HT-29 (cell line): ENCODE results near the gene HIGD2B. TPM values are rescaled to one million over a fixed set of nuclear protein-coding genes. Genes with fewer than 3 reads are reported as not detected.
A peak's percentile ranks its signal among the peaks of the same experiment; 100 is the strongest.
"Not testable (repeated sequence)": the region's sequence is repeated elsewhere in the genome, so short reads cannot be mapped to it uniquely, and the experiment has no call there.

Experiments used
- DNase-seq: peaks from one replicate; pipeline ENCODE4 v3.0.0-alpha.2; 2015; ENCODE audit warnings: low spot score
- total RNA-seq: library from RNA; depleted of rRNA; stranded (reverse); fragments of >200 nt; shearing (Covaris generic); gene quantifications from 2 replicates; pipeline ENCODE4 v1.2.3, GENCODE V29; 2014

HIGD2B gene
- total RNA-seq, 1 experiment from 2014 or later, result 1.0 TPM

DNA sequence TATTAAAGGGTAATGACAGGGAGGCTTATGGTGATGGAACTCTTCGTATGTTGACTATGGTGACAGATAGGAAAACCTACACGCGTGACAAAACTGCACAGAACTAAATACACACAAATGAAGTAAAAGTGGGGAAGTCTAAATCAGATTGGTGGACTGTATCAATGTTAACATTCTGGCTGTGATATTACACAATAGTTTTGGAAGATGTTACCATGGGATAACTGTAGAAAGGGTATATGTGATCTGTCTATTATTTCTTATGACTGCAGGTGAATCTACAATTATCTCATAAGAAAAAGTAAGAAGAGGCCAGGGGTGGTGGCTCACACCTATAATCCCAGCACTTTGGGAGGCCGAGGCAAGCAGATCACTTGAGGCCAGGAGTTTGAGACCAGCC lies 9.1 kb downstream of the HIGD2B start:
- DNase-seq, result no peak

DNA sequence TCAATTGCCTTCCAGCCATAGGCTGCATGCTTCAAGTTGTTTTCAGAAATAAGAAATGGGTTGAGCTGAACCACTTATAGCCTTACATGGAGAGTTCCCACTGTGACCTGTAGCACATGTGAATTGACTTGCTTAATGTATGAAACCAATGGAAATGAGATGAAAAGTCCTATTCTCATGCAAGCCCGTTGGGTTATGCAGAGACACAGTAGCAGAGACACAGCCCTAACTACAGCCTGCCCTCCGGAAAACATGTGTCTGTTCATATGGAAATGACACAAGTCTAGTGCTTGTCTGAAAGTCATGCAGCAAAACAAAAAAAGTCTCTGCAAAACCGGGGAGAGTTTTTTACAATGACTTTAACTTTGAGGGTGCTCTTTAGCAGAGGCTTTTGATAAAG lies 14.5 kb downstream of the HIGD2B start:
- no peak for DNase-seq

DNA sequence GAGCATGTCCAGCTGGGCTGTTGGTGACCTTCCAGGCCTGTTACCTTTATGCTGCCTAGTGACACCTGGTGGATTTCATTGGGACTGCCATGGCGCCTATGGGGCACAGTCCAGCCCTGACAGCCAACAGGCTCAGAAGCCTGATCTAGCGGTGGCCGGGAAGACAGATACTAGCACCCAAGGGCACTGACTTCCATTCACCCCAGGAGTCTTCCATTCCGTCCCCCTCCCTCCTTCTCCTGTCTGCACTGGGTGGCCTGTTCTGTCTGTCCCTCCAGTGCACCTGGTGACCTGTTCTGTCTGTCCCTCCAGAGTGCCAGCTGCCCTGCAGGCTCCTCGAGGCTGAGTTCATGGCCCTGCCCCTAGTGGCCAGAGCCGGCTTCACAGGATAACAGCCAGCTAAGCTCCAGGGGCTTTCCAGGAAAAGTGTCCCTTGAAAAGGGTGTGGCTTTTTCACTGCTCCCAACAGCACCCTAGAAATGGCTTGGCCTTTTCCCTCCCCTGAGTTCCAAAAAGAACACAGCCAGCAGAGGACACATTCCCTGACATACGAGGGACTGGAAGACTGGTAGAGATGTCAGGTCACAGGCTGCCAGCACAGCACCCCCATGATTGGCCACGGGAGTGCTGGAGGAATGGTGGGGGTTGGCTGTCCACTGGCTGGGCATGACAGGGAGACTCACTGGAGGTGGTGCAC lies 15.2 kb downstream of the HIGD2B start:
- DNase-seq, result peak; percentile 93

DNA sequence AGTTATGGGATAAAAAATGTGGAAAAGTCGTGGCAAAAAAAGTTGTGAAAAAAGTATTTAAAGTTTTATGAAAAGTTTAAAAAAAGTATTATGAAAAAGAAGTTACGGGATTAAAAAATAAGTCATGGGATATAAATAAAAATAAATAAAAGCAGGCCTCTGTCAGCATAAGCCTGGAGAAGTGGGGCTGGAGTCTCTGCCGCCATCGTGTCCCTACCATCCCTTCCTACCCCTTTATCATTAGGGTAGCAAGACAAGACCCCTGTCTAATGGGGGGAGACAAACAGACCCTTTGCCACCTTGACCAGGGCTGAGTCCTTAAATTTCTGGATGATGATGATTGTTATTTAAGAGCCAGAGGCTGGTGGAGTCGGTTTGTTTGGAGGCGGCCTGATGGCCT lies 16.2 kb downstream of the HIGD2B start:
- not testable (repeated sequence) for DNase-seq

DNA sequence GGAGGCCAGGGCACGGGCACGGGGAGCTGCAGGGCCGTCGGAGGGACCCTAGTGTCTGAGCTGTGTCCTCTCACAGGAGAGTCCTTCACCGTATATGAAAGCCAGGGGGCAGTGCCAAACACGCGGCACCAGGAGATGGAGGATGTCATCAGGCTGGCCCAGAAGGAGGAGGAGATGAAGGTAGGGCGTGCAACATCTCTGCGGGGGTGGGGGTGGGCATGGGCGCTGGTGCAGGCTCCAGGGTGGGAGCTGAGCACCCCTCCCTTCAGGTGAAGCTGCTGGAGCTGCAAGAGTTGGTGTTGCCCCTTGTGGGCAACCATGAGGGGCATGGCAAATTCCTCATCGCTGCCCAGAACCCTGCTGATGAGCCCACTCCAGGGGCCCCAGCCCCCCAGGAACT lies 20.3 kb downstream of the HIGD2B start:
- DNase-seq, result not testable (repeated sequence)

DNA sequence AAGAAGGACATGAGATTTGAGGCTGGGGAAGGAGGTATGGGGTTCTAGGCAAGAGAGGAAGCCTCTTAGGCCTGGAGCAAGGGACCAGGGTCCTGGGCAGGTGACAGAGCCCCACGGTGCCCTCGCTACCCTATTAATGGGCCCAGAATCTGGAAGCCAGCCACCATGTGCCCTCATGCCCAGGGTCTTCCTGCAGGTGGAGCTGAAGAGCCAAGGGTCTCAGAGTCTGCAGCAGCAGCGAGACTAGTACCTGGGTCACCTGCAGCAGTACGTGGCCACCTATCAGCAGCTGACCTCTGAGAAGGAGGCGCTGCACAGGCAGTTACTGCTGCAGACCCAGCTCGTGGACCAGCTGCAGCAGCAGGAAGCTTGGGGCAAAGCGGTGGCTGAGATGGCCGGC lies 22.1 kb downstream of the HIGD2B start:
- not testable (repeated sequence) for DNase-seq

DNA sequence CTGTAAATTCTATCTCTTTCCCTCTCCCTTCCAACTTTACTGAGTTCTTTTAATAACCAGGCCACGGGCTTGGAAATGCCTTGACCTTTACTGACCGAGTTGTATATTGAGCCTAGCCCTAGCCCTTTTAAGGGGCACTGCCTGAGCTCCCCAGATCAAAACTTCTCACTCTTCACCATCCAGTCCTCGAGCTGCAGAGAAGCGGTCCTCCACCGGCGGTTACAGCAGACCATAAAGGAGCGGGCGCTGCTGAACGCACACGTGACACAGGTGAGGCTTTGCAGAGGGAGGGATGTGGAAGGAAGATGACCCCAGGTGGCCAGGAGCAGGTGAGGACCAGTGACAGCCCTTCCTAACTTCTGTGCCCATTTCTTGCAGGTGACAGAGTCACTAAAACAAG lies 24.9 kb downstream of the HIGD2B start:
- not testable (repeated sequence) for DNase-seq

DNA sequence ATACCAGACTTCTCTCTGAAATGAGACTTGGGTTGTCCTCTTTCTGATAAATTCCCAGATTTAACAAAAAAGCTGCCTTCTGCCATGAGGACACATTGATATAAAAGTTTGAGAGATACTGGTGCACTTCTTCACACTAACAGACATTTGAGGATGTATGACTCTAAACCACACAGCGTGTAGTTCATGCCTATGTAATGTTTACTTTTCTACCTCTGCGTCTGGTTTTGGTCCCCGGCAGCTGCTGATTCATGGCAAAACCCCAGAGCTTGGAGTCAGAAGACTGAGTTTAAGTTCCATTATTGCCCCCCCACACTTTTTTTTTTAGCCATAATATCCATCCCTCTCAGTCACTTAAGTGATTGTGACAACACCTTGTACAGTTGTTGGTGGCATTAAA lies 30.0 kb downstream of the HIGD2B start:
- DNase-seq, result not testable (repeated sequence)

DNA sequence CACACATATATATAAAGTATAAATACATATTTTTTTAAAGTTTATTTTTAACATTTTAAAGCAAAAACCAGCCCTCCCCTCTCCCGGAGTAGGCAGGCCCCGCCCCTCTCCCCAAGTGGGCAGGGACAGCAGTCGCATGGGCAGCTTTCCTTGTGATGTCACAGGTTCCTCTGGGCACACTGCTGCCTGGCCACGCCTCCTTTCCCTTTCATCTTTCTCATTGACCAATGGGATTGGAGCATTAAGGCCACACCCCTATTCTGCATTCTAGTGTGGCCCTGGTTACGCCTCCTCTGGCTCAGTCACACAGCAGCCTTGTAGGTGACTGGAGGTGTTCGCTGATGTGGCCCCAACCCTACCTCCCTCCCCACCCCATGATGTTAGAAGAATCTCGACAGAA lies 31.6 kb downstream of the HIGD2B start, which contains the start of gene GOLGA6B:
TSS of gene GOLGA6B (plus strand) at position 301 of the 400 bp plus-strand sequence. CDS start at position 342, 41 bp downstream.
- DNase-seq, result not testable (repeated sequence)

DNA sequence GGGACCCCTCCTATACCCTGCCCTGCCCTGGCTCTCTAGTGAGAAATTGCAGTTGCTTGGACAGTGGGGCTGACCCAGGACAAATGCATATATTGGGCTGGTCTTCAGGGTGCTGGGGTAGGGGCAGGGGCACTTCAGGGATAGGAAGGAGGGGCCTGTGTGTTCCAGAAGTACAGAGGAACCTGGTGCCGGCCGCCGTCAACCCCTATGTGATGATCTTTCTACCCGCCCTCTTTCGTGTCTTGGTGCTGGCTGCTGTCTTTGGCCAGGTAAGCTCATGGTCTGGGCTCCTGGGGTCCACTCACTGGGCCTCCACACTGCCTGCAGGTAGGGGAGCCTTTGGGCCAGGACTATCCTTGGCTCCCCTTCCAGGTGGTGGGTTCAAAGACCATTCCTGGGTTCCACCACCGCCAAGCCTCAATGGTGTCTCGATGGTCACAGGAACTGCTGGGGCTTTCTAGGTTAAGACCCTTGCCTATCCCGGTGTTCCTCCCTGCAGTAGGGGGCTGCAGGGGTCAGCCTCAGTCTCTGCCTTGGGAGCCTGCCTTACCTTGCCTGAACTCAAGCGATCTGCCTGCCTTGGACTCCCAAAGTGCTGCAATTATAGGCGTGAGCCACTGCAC lies 37.2 kb downstream of the HIGD2B start:
- DNase-seq, result not testable (repeated sequence)

DNA sequence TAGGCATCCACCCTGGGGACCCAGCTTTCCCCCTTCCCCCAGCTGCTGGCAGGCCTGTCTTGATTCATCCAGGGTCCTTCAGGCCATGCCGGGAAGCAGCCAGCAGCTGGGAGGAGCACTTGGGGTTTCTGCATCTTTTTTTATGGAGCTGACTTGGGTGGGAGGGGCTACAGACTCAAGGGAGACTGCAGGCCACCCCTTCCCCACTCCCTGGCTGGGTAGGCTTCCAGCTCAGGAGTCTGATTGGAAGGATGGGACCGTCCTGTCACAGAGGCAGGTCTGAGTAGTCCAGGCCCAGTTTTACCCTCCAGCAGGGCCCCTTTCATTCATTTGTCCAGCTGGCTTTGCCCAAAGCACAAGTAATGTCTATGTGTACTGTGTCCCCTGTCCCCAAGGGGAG lies 43.7 kb downstream of the HIGD2B start:
- not testable (repeated sequence) for DNase-seq

DNA sequence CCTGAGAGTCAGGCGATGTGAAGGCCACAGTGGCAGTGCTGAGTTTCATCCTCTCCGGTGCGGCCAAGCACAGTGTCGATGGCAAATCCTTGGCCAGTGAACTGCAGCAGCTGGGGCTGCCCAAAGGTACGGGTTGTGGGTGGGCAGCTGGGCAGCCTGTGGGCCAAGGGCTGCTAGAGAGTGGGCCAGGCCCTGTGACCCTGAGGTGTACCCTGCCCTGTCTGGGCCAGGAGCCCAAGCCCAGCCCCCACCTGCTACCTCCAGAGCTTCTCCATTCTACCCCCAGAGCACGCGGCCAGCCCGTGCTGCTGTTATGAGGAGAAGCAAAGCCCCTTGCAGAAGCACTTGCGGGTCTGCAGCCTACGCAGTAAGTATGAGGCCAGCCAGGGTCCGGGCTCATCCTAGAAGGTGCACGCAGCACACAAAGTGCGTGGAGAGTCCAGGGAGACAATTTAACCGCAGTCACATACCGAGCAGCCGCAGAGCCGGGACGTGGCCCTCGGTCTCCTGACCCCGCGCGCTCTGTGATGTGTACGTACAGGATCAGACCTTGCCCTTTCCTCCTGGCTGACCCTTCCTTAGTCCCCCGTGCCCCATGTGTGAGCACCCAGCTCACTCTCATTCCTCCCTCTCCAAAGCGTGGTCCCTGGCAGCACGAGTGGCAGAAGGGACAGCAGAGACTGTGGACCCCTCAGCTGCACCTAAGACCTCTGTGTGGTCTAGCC lies 46.1 kb downstream of the HIGD2B start:
- not testable (repeated sequence) for DNase-seq

DNA sequence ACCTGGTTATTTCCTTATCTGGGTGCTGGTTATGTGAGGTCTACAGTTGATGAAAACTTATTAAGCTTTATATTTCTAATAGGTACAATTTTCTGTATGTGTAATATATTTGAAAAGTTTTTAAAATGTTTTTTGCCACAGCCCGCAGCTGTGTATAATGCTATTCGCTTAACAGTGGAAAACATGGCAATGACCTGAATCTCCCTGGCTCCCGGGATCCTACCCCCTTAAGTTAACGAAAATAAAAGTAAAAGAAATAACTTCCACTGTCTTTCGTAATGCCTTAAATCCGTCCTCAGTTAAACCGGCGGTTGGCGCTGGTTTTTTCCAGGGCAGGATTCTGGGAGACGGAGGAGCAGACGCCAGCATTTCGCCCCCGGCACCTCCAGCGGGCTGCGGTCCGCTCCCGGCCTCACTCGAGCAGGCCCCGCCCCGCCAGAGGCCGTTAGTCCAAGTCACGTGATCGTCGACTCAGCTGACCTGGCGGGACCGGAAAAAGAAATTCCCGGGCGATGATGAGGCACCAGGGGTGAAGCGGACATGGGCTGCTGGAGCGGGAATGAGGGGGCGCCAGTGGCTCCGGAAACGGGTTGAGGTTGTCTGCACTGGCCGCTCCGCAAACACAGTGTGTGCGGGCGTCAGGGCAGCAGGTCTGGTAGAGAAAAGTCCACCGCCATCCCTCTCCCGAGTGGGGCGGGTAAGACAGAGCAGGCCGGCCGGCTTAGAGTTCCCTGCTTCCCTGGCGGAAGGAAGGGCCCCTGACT lies 49.3 kb downstream of the HIGD2B start:
- peak; percentile 66 for DNase-seq

DNA sequence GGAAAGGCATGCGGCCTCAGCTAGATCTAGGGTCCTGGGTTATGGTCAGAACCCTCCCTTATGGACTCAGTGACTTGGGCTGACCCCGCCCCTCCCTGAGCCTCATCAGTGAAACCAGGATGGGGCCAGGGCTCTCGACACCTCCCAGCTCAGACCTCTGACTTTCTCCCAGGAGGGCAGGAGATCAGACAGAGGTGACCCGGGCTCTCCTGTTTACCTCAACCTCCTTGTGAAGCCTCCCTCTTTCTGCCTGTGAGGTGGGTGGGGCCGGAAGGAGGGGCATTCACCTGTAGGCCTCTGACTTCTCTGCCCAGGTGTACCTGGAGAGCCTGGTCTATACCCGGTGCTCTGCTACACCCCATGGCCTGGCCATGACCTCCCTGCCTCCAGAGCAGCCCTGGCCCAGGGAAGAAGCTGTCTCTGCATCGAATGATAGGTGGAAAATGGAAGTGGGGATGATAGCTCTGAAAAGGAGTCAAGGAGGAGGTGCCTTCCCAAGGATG lies 56.9 kb downstream of the HIGD2B start:
- DNase-seq, result not testable (repeated sequence)

DNA sequence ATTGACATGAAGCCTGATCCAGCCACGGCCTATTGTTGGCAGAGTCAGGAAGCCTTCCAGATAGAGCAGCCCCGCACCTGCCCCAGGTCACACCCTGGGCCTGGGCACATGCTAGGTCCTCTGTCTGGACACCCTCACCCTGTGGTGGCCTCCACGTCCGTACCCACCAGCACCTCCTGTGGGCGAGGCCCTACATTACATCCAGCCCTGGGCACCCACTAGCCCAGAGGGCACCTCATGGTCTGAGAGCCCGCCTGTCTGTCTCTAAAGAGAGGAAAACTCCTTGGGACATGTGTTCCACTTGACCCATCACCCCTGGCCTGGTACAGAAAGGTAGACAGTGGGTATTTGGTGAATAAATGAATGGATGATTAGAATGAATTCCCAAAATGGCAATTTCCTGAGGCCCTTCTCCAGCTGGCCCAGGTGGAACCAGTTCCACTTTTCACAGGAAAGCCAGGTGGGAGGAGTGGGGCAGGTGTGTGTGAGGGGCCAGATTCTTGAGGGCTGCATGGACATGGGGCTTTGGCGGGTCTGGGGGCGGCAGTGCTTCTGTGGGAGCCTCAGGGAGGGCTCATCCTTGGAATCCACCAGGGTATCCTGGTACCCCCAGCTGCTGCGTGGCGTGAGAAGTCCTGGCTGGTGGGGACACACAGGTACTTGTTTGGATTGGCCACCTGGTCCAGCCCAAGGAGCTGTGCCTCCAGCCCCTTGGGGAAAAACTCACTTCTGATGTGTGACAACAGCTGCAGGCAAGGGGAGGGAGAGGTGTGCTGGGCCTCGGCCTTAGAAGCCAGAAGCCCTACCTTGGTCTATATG lies 57.5 kb downstream of the HIGD2B start:
- peak; percentile 13 for DNase-seq

DNA sequence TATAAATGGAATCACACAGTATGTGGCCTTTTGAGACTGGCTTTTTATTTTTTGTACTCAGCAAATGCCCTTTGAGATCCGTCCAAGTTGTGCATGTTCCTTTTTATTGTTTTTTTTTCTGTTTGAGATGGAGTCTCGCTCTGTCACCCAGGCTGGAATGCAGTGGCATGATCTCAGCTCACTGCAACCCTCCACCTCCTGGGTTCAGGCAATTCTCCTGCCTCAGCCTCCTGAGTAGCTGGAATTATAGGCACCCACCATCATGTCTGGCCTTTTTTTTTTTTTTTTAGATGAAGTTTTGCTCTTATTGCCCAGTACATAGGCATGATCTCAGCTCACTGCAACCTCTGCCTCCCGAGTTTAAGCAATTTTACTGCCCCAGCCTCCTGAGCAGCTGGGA lies 59.8 kb downstream of the HIGD2B start:
- DNase-seq, result not testable (repeated sequence)
